Naive thymus-derived CD4-positive, alpha-beta T cell (primary cell): ENCODE measurements around the gene PCDHB3. TPM values are rescaled to one million over a fixed set of nuclear protein-coding genes. Genes with fewer than 3 reads are reported as not detected.

Experiments used
- ATAC-seq: fragments of 150-1000 bp; cut with Tn5 transposase; 2 replicates; pipeline ENCODE4 v1.10.0; 2021; ENCODE audit warnings: mild to moderate bottlenecking, moderate library complexity
- CTCF ChIA-PET: fragments of 350-600 bp; sonication (Branson Sonifier 250); formaldehyde crosslinking; loops from one replicate; lab custom pipeline; 2021; ENCODE audit warnings: antibody characterized with exemption; lab: Charles Lee
- POLR2A ChIA-PET: fragments of 350-600 bp; sonication (Branson Sonifier 250); formaldehyde crosslinking; loops from one replicate; lab custom pipeline; 2021; ENCODE audit warnings: antibody characterized with exemption, inconsistent platforms; lab: Charles Lee
- DNase-seq, 9 donors: peaks; one replicate each; pipeline versions ENCODE4 v3.0.0 to v3.0.0-alpha.2; 2020 to 2022; ENCODE audit warnings: mixed read lengths in 1 of 9
- H3K27ac ChIP-seq: one replicate; pipeline ENCODE4 v1.7.0; 2013; ENCODE audit warnings: mild to moderate bottlenecking, low read depth, low read length, moderate library complexity
- H3K27me3 ChIP-seq, 2 donors: one replicate each; pipeline ENCODE4 v1.7.0; 2013; ENCODE audit warnings: low read length in 2 of 2, mild to moderate bottlenecking in 2 of 2, moderate library complexity in 2 of 2; ENCODE audit not compliant: control insufficient read depth in 2 of 2, insufficient read depth in 2 of 2
- H3K36me3 ChIP-seq, 3 experiments: 1 replicate in 2 of 3; 2 replicates in 1 of 3; pipeline ENCODE4 v1.7.0; 2013; ENCODE audit warnings: low read length in 3 of 3, mild to moderate bottlenecking in 3 of 3, moderate library complexity in 1 of 3; ENCODE audit not compliant: insufficient read depth in 3 of 3, control insufficient read depth in 2 of 3
- H3K4me1 ChIP-seq, 2 donors: one replicate each; pipeline ENCODE4 v1.7.0; 2013; ENCODE audit warnings: low read length in 2 of 2, mild to moderate bottlenecking in 2 of 2, moderate library complexity in 1 of 2; ENCODE audit not compliant: control insufficient read depth in 2 of 2, insufficient read depth in 2 of 2
- H3K4me3 ChIP-seq: 2 replicates; pipeline ENCODE4 v1.7.0; 2013; ENCODE audit warnings: mild to moderate bottlenecking, low read length
- H3K9me3 ChIP-seq, 3 experiments: 1 replicate in 2 of 3; 2 replicates in 1 of 3; pipeline ENCODE4 v1.7.0; 2013; ENCODE audit warnings: low read length in 3 of 3; ENCODE audit not compliant: control insufficient read depth in 2 of 3
- H3K27ac Mint-ChIP-seq, 9 donors: one replicate each; pipeline ENCODE4 v1.8.0; 2020 to 2022; ENCODE audit warnings: mixed read lengths in 9 of 9, mild to moderate bottlenecking in 8 of 9, moderate library complexity in 5 of 9, inconsistent platforms in 2 of 9
- H3K27me3 Mint-ChIP-seq, 5 donors: one replicate each; pipeline ENCODE4 v1.8.0; 2021 to 2022; ENCODE audit warnings: mixed read lengths in 5 of 5, mild to moderate bottlenecking in 1 of 5
- H3K36me3 Mint-ChIP-seq, 5 donors: one replicate each; pipeline ENCODE4 v1.8.0; 2020 to 2022; ENCODE audit warnings: mixed read lengths in 5 of 5, mild to moderate bottlenecking in 3 of 5, inconsistent platforms in 1 of 5
- H3K4me1 Mint-ChIP-seq, 7 donors: one replicate each; pipeline ENCODE4 v1.8.0; 2020 to 2022; ENCODE audit warnings: mixed read lengths in 7 of 7, mild to moderate bottlenecking in 3 of 7, inconsistent platforms in 1 of 7
- H3K4me3 Mint-ChIP-seq, 10 donors: one replicate each; pipeline ENCODE4 v1.8.0; 2020 to 2022; ENCODE audit warnings: mild to moderate bottlenecking in 10 of 10, mixed read lengths in 10 of 10, moderate library complexity in 6 of 10, inconsistent platforms in 2 of 10
- H3K9me3 Mint-ChIP-seq, 11 donors: one replicate each; pipeline ENCODE4 v1.8.0; 2020 to 2022; ENCODE audit warnings: mixed read lengths in 11 of 11, mild to moderate bottlenecking in 4 of 11, inconsistent platforms in 1 of 11, moderate library complexity in 1 of 11
- intact Hi-C, 2 donors: fragments of 100-400 bp; cut with micrococcal nuclease; formaldehyde crosslinking; loops; one replicate each; pipeline ENCODE4 v1.15.1; 2023
- polyA plus RNA-seq, 2 donors: library from polyadenylated mRNA; unstranded; fragments of 300-500 nt; fragmentation: Illumina TruSeq; gene quantifications; one replicate each; pipeline ENCODE4 v1.2.3, GENCODE V29; 2021
- total RNA-seq, 6 experiments: library from RNA in 5 of 6; stranded (reverse) in 5 of 6; gene quantifications; 1 replicate in 5 of 6; 2 replicates in 1 of 6; pipeline ENCODE4 v1.2.3 and lab custom pipeline; 2021 to 2026

Gene PCDHB3
- total RNA-seq: not detected
- not detected for polyA plus RNA-seq
- not detected for total RNA-seq (lab: John Stamatoyannopoulos, UW)

DNA sequence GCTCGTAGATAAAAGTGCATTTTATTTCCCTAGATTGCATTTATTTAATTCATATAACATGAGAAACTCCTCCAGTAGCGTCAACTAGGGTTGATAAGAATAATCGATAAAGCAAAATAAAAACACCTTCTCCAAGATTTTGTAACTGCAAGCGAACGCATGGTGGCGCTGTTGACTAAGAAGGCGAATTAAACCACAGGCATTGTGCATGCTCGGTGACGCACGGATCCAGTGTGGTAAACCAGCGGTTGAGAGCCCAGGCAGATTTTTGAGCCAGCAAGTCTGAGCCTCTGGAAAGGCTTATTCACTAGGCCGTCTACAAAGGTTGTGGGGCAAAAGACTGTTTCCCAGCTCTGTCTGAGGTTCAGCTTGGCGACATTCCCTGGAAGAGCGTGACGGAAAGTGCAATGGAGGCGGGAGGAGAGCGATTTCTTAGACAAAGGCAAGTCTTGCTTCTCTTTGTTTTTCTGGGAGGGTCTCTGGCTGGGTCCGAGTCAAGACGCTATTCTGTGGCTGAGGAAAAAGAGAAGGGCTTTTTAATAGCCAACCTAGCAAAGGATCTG lies at the start of gene PCDHB3:
Gene PCDHB3, plus strand, starts transcription at position 231 of the 563 bp plus-strand sequence. Its CDS starts 177 bp downstream, at position 408.
- Mint-ChIP-seq H3K9me3 (peaks cover 6 to 60% (median 31%) of the 10 kb centered on the region in 11 donors), H3K36me3 (peaks cover 0 to 17% (median 0%) of the 10 kb centered on the region in 5 donors), H3K27ac (peak within 1 kb of the TSS in 1 of 9 donors; percentile 42), H3K4me1 (peaks cover 0 to 7% (median 0%) of the 10 kb centered on the region in 7 donors), H3K4me3 (peak within 1 kb of the TSS in 3 of 10 donors; percentile 14 to 41 (median 17)), H3K27me3 (peaks cover 4 to 60% (median 46%) of the 10 kb centered on the region in 5 donors)
- no peaks in the 10 kb centered on the region for H3K36me3 ChIP-seq
- ChIA-PET POLR2A (no interaction called here), CTCF (no interaction called here)
- DNase-seq (peak in 1 of 9 donors; percentile 1), ATAC-seq (no peak)
- no peaks in the 10 kb centered on the region for H3K4me1 ChIP-seq
- H3K27ac ChIP-seq: no peak within 1 kb of the TSS
- intact Hi-C loops: no loop called here
- H3K27me3 ChIP-seq: peaks cover 0 to 3% of the 10 kb centered on the region in 2 donors
- no peak within 1 kb of the TSS for H3K4me3 ChIP-seq
- peaks cover 0 to 18% (median 0%) of the 10 kb centered on the region in 3 experiments for H3K9me3 ChIP-seq

DNA sequence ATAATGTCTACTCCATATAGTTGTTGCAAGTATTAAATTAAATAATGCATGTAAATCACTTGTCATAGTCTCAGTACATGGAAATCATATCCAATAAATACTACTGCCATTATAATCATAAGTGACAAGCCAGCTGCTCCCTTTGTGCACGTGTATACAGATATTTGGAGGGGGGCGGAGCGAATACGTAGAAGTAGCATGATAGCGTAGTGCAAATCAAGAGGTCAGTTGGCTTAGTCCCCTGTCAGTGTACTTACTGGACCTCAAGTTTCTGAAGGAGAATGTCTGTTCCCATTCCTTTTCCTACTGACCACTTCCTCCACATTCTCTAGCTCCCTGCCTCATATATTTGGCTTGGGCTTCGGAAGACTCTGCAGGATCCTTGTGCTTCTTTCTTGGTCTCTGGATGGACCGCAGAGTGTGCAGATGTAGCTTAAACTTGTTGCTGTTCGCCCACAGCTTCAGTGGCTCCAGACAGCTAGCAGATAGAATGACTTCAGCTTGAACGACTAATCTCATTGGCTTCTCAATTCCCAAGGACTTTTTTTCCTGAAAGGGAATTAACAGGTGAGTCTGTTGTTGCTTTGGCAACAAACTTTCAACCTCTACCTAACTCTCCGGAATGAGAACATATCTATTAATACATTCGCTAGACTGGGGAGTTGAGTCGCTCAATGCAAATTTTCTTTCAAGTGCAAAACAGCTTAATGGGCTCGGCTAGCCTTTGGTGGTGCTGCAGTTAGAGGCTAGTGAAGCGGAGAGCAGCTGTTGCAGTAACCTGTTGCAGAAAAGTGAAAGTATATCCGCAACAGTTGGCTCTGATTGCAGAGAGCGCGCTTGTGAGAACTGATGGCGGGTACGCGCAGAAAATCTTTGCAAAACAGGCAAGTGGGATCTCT lies 49.4 kb upstream of the PCDHB3 start, which contains the start of gene PCDHB1:
Gene PCDHB1, plus strand, starts transcription at position 753 of the 899 bp plus-strand sequence. Its CDS starts 97 bp downstream, at position 850.
- no peak within 1 kb of the TSS for H3K4me3 ChIP-seq

DNA sequence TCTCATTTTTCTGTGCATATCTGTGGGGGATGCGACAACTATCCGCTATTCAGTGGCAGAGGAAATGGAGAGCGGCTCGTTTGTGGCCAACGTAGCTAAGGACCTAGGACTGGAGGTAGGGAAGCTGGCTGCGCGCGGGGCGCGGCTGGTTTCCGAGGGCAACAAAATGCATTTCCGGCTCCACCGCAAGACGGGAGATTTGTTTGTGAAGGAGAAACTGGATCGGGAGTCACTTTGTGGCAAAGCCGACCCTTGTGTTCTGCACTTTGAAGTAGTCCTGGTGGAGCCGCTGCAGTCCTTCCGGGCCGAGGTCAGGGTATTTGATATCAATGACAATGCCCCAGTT lies 48.8 kb upstream of the PCDHB3 start:
- no peak overlapping the region for H3K27ac Mint-ChIP-seq
- ChIA-PET POLR2A (no interaction called here), CTCF (no interaction called here)
- H3K36me3 Mint-ChIP-seq: peaks cover 0 to 17% (median 7%) of the 10 kb centered on the region in 5 donors
- Histone ChIP-seq H3K9me3 (no peaks in the 10 kb centered on the region), H3K4me3 (no peak overlapping the region), H3K27ac (no peak overlapping the region), H3K27me3 (peaks cover 0 to 4% of the 10 kb centered on the region in 2 donors), H3K36me3 (no peaks in the 10 kb centered on the region), H3K4me1 (no peaks in the 10 kb centered on the region)
- DNase-seq (no peak), ATAC-seq (no peak)
- peak overlapping the region; percentile 17 to 90 (median 76) for H3K4me3 Mint-ChIP-seq
- intact Hi-C loops: no loop called here
- peaks cover 0 to 72% (median 53%) of the 10 kb centered on the region in 5 donors for H3K27me3 Mint-ChIP-seq
- H3K9me3 Mint-ChIP-seq: peaks cover 4 to 63% (median 16%) of the 10 kb centered on the region in 11 donors
- H3K4me1 Mint-ChIP-seq: peaks cover 0 to 12% (median 7%) of the 10 kb centered on the region in 7 donors

More for the DNA sequence above, 49.4 kb upstream of the PCDHB3 start, which contains the start of gene PCDHB1:
- H3K27ac ChIP-seq: no peak within 1 kb of the TSS
- DNase-seq: no peak
- H3K27me3 ChIP-seq: peaks cover 0 to 4% of the 10 kb centered on the region in 2 donors
- H3K27me3 Mint-ChIP-seq: peaks cover 0 to 78% (median 59%) of the 10 kb centered on the region in 5 donors
- no peaks in the 10 kb centered on the region for H3K4me1 ChIP-seq
- H3K9me3 Mint-ChIP-seq: peaks cover 4 to 63% (median 20%) of the 10 kb centered on the region in 11 donors
- H3K4me3 Mint-ChIP-seq: peak within 1 kb of the TSS; percentile 17 to 90 (median 76)
- ChIA-PET POLR2A (no interaction called here), CTCF (no interaction called here)
- peaks cover 0 to 17% (median 7%) of the 10 kb centered on the region in 5 donors for H3K36me3 Mint-ChIP-seq
- no peak within 1 kb of the TSS for H3K27ac Mint-ChIP-seq
- no peak for ATAC-seq
- intact Hi-C loops: no loop called here
- peaks cover 0 to 12% (median 7%) of the 10 kb centered on the region in 7 donors for H3K4me1 Mint-ChIP-seq
- no peaks in the 10 kb centered on the region for H3K36me3 ChIP-seq
- H3K9me3 ChIP-seq: no peaks in the 10 kb centered on the region

GRCh38 chr5:141077826-141078225 lies 22.4 kb upstream of the PCDHB3 start:
- Histone ChIP-seq H3K9me3 (no peaks in the 10 kb centered on the region), H3K4me3 (no peak overlapping the region), H3K36me3 (no peaks in the 10 kb centered on the region), H3K27me3 (no peaks in the 10 kb centered on the region), H3K27ac (no peak overlapping the region), H3K4me1 (no peaks in the 10 kb centered on the region)
- H3K4me1 Mint-ChIP-seq: peaks cover 0 to 4% (median 0%) of the 10 kb centered on the region in 7 donors
- H3K36me3 Mint-ChIP-seq: peaks cover 0 to 7% (median 0%) of the 10 kb centered on the region in 5 donors
- H3K27ac Mint-ChIP-seq: no peak overlapping the region
- H3K9me3 Mint-ChIP-seq: peaks cover 0 to 55% (median 17%) of the 10 kb centered on the region in 11 donors
- H3K4me3 Mint-ChIP-seq: peak overlapping the region in 3 of 10 donors; percentile 9 to 28 (median 10)
- CTCF ChIA-PET: no interaction called here
- POLR2A ChIA-PET: interaction anchor here (0.7 kb wide), 1 partner anchor 27 kb away, joined by 3 read pairs; no protein-coding TSS in a partner anchor
- DNase-seq (no peak), ATAC-seq (no peak)
- intact Hi-C loops: no loop called here
- peaks cover 0 to 44% (median 30%) of the 10 kb centered on the region in 5 donors for H3K27me3 Mint-ChIP-seq

GRCh38 chr5:141082228-141082627 lies 18.0 kb upstream of the PCDHB3 start:
- intact Hi-C loops: loop anchor here in 1 of 2 donors (10.0 kb wide), 1 partner anchor 473 kb away; no protein-coding TSS in a partner anchor
- H3K27me3 Mint-ChIP-seq: peaks cover 6 to 56% (median 36%) of the 10 kb centered on the region in 5 donors
- H3K27me3 ChIP-seq: no peaks in the 10 kb centered on the region

GRCh38 chr5:141084487-141084989 lies 15.7 kb upstream of the PCDHB3 start:
- Histone ChIP-seq H3K4me3 (peak overlapping the region; percentile 40), H3K4me1 (no peaks in the 10 kb centered on the region), H3K27ac (no peak overlapping the region), H3K27me3 (no peaks in the 10 kb centered on the region), H3K9me3 (peaks cover 0 to 12% (median 0%) of the 10 kb centered on the region in 3 experiments), H3K36me3 (no peaks in the 10 kb centered on the region)
- peak; percentile 82 for ATAC-seq
- intact Hi-C loops: loop anchor here (1.0 to 10.0 kb wide), 6 partner anchors 236 to 480 kb away; partner anchors contain the start of gene TAF7 (in 1 of the 2)
- POLR2A ChIA-PET: no interaction called here
- DNase-seq: peak in 7 of 9 donors; percentile 17 to 55 (median 31)
- peak overlapping the region in 6 of 9 donors; percentile 48 to 90 (median 80) for H3K27ac Mint-ChIP-seq
- H3K27me3 Mint-ChIP-seq: peaks cover 6 to 64% (median 34%) of the 10 kb centered on the region in 5 donors
- CTCF ChIA-PET: interaction anchor here (1.1 to 1.3 kb wide), 2 partner anchors 449 to 479 kb away, joined by 3 to 6 read pairs; no protein-coding TSS in a partner anchor
- peak overlapping the region; percentile 77 to 95 (median 90) for H3K4me3 Mint-ChIP-seq
- H3K4me1 Mint-ChIP-seq: peaks cover 0 to 13% (median 8%) of the 10 kb centered on the region in 7 donors
- H3K36me3 Mint-ChIP-seq: peaks cover 0 to 13% (median 8%) of the 10 kb centered on the region in 5 donors
- peaks cover 0 to 68% (median 21%) of the 10 kb centered on the region in 11 donors for H3K9me3 Mint-ChIP-seq

More at GRCh38 chr5:141082228-141082627, 18.0 kb upstream of the PCDHB3 start:
- H3K27ac ChIP-seq: no peak overlapping the region
- peaks cover 0 to 12% (median 0%) of the 10 kb centered on the region in 3 experiments for H3K9me3 ChIP-seq
- no peak overlapping the region for H3K4me3 ChIP-seq
- ATAC-seq (no peak), DNase-seq (no peak)
- CTCF ChIA-PET: interaction anchor here (0.6 kb wide), 1 partner anchor 476 kb away, joined by 3 read pairs; no protein-coding TSS in a partner anchor
- H3K4me1 ChIP-seq: no peaks in the 10 kb centered on the region
- no peaks in the 10 kb centered on the region for H3K36me3 ChIP-seq
- Mint-ChIP-seq H3K4me1 (peaks cover 0 to 13% (median 8%) of the 10 kb centered on the region in 7 donors), H3K9me3 (peaks cover 0 to 66% (median 16%) of the 10 kb centered on the region in 11 donors), H3K36me3 (peaks cover 0 to 12% (median 8%) of the 10 kb centered on the region in 5 donors), H3K27ac (no peak overlapping the region), H3K4me3 (peak overlapping the region in 1 of 10 donors; percentile 43)
- POLR2A ChIA-PET: no interaction called here
